Ascending aorta (tissue), 2 donors: Measurements from ENCODE around the gene LHPP. TPM values are rescaled to one million over a fixed set of nuclear protein-coding genes. Genes with fewer than 3 reads are reported as not detected.
"Not testable (repeated sequence)": the region's sequence is repeated elsewhere in the genome, so short reads cannot be mapped to it uniquely, and the experiment has no call there.

Experiments
- DNase-seq, 2 donors: peaks; one replicate each; pipeline ENCODE4 v3.0.0-alpha.2; 2019; ENCODE audit warnings: low spot score in 2 of 2
- H3K27ac ChIP-seq, 2 donors: fragments of 200-600 bp; sonication (generic); one replicate each; pipeline ENCODE4 v1.5.1; 2016 to 2017; ENCODE audit warnings: mild to moderate bottlenecking in 1 of 2
- H3K27me3 ChIP-seq: fragments of 200-600 bp; sonication (generic); one replicate; pipeline ENCODE4 v1.5.1; 2017
- H3K36me3 ChIP-seq, 2 donors: fragments of 200-600 bp; sonication (generic); one replicate each; pipeline ENCODE4 v1.5.1; 2016
- H3K4me1 ChIP-seq, 2 donors: fragments of 200-600 bp; sonication (generic); one replicate each; pipeline ENCODE4 v1.5.1; 2016 to 2017; ENCODE audit warnings: mild to moderate bottlenecking in 1 of 2
- H3K4me3 ChIP-seq, 2 donors: fragments of 200-600 bp; sonication (generic); one replicate each; pipeline ENCODE4 v1.5.1; 2016 to 2017; ENCODE audit warnings: mild to moderate bottlenecking in 1 of 2
- H3K9me3 ChIP-seq, 2 donors: fragments of 200-600 bp; sonication (generic); one replicate each; pipeline ENCODE4 v1.5.1; 2016
- intact Hi-C: fragments of 100-400 bp; cut with DNase I; formaldehyde crosslinking; loops from one replicate; pipeline ENCODE4 v1.15.1; 2023
- total RNA-seq: library from RNA; depleted of rRNA; stranded (reverse); fragments of >200 nt; gene quantifications from one replicate; pipeline ENCODE4 v1.1.0, GENCODE V29; 2016
- TF ChIP-seq, protein P1 (sequence below), 3 experiments: fragments of 200-600 bp in 2 of 3; fragments of 450-650 bp in 1 of 3; sonication (generic) in 2 of 3; IDR thresholded peaks; one replicate each; pipeline ENCODE4 v1.5.1; 2016 to 2019; ENCODE audit warnings: antibody characterized with exemption in 3 of 3, mild to moderate bottlenecking in 1 of 3, moderate library complexity in 1 of 3

LHPP gene
- total RNA-seq, 1 donor from 2014 or later = 5.1 TPM

- DNase-seq = no peak
- Histone ChIP-seq H3K4me1 (no peaks in the 10 kb centered on the region), H3K27ac (no peak overlapping the region), H3K4me3 (no peak overlapping the region), H3K36me3 (no peaks in the 10 kb centered on the region), H3K9me3 (no peaks in the 10 kb centered on the region), H3K27me3 (no peaks in the 10 kb centered on the region)
- intact Hi-C loops = no loop called here
- TF ChIP-seq, protein P1, sequence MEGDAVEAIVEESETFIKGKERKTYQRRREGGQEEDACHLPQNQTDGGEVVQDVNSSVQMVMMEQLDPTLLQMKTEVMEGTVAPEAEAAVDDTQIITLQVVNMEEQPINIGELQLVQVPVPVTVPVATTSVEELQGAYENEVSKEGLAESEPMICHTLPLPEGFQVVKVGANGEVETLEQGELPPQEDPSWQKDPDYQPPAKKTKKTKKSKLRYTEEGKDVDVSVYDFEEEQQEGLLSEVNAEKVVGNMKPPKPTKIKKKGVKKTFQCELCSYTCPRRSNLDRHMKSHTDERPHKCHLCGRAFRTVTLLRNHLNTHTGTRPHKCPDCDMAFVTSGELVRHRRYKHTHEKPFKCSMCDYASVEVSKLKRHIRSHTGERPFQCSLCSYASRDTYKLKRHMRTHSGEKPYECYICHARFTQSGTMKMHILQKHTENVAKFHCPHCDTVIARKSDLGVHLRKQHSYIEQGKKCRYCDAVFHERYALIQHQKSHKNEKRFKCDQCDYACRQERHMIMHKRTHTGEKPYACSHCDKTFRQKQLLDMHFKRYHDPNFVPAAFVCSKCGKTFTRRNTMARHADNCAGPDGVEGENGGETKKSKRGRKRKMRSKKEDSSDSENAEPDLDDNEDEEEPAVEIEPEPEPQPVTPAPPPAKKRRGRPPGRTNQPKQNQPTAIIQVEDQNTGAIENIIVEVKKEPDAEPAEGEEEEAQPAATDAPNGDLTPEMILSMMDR (IDR thresholded peaks at IDR 0.05) = no peak
These were observed 25.4 kb upstream of the LHPP start for GRCh38 chr10:124436191-124436638.

DNA sequence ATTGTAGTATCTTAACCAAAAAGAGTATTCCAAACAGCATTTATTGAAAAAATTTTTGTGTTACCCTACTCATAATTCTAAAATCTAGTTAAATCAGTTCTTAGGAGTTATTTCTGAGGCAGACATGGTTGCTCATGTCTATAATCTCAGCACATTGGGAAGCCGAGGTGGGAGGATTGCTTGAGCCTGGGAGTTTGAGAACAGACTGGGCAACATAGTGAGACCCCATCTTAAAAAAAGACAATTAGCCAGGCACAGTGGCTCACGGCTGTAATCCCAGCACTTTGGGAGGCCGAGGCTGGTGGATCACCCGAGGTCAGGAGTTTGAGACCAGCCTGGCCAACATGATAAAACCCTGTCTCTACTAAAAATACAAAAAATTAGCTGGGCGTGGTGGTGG is 19.9 kb upstream of the LHPP start:
- H3K36me3 ChIP-seq, H3K27me3 ChIP-seq, intact Hi-C loops, H3K4me3 ChIP-seq, H3K4me1 ChIP-seq, H3K9me3 ChIP-seq, H3K27ac ChIP-seq, DNase-seq: not testable (repeated sequence)

- peaks cover 7% of the 10 kb centered on the region for H3K27me3 ChIP-seq
- H3K4me1 ChIP-seq = peaks cover 4 to 17% of the 10 kb centered on the region in 2 donors
- intact Hi-C loops = no loop called here
- H3K27ac ChIP-seq = no peak overlapping the region
- peak overlapping the region; percentile 40 to 44 for H3K4me3 ChIP-seq
- H3K9me3 ChIP-seq = no peaks in the 10 kb centered on the region
- TF ChIP-seq, protein P1 (IDR thresholded peaks at IDR 0.05) = no peak
- no peaks in the 10 kb centered on the region for H3K36me3 ChIP-seq
- DNase-seq = no peak
These were observed 14.5 kb upstream of the LHPP start for GRCh38 chr10:124446830-124447750.

- intact Hi-C loops = no loop called here
- H3K27me3 ChIP-seq = peaks cover 7% of the 10 kb centered on the region
These were observed 13.7 kb upstream of the LHPP start for GRCh38 chr10:124447751-124448466.

GRCh38 chr10:124448696-124449169 is 12.9 kb upstream of the LHPP start:
- Histone ChIP-seq H3K9me3 (no peaks in the 10 kb centered on the region), H3K4me3 (no peak overlapping the region), H3K27me3 (peaks cover 7% of the 10 kb centered on the region), H3K4me1 (peaks cover 4 to 17% of the 10 kb centered on the region in 2 donors), H3K36me3 (no peaks in the 10 kb centered on the region), H3K27ac (no peak overlapping the region)
- DNase-seq = no peak
- intact Hi-C loops = no loop called here
- TF ChIP-seq, protein P1 (IDR thresholded peaks at IDR 0.05) = no peak

More at GRCh38 chr10:124447751-124448466, 13.7 kb upstream of the LHPP start:
- no peak overlapping the region for H3K27ac ChIP-seq
- no peaks in the 10 kb centered on the region for H3K36me3 ChIP-seq
- no peaks in the 10 kb centered on the region for H3K9me3 ChIP-seq
- no peak for DNase-seq
- H3K4me3 ChIP-seq = peak overlapping the region; percentile 40 to 44
- H3K4me1 ChIP-seq = peaks cover 4 to 17% of the 10 kb centered on the region in 2 donors
- TF ChIP-seq, protein P1 (IDR thresholded peaks at IDR 0.05) = no peak
